ENCODE measurements around the gene FBXL16. TPM values are rescaled to one million over a fixed set of nuclear protein-coding genes. Genes with fewer than 3 reads are reported as not detected.

FBXL16 gene
- total and polyA plus RNA-seq, 2 of the 13 experiments (the other 11 are each of a cell fraction or from before 2014, with no cell fraction given), result 0.22 to 2.0 TPM

DNA sequence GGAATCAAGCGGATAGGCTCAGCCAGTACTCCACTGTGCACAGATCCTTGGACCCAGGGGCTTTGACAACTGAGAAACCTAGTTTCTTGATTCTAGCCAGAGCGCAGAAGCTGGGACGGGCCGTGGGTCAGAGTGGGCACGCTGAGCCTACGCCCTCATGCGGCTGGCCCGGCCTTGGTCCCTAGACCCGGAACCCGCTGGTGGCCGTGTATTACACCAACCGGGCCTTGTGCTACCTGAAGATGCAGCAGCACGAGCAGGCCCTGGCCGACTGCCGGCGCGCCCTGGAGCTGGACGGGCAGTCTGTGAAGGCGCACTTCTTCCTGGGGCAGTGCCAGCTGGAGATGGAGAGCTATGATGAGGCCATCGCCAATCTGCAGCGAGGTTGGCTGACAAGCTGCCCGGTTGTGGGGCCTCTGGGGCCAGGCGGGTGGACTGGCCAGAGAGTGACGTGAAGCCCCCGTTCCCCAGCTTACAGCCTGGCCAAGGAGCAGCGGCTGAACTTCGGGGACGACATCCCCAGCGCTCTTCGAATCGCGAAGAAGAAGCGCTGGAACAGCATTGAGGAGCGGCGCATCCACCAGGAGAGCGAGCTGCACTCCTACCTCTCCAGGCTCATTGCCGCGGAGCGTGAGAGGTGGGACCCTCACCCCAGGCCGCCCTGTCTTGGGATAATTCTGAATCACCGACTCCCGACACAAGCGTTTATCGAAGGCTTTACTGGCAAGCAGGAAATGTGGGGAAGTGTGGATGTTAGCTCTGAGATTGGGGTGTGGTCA is 24.4 kb downstream of the FBXL16 start (continued):
- TF ChIP-seq, protein P1, sequence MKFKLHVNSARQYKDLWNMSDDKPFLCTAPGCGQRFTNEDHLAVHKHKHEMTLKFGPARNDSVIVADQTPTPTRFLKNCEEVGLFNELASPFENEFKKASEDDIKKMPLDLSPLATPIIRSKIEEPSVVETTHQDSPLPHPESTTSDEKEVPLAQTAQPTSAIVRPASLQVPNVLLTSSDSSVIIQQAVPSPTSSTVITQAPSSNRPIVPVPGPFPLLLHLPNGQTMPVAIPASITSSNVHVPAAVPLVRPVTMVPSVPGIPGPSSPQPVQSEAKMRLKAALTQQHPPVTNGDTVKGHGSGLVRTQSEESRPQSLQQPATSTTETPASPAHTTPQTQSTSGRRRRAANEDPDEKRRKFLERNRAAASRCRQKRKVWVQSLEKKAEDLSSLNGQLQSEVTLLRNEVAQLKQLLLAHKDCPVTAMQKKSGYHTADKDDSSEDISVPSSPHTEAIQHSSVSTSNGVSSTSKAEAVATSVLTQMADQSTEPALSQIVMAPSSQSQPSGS (CRISPR knock-in tag; IDR thresholded peaks at IDR 0.05), result no peak
- TF ChIP-seq NCOA2 (CRISPR knock-in tag; IDR thresholded peaks at IDR 0.05) (no peak), ZNF678 (CRISPR knock-in tag; IDR thresholded peaks at IDR 0.05) (no peak), FOXK2 (IDR thresholded peaks at IDR 0.05) (no peak), SMARCE1 (IDR thresholded peaks at IDR 0.05; ENCODE audit: borderline replicate concordance) (no peak), MED13 (CRISPR knock-in tag; IDR thresholded peaks at IDR 0.05) (no peak), SSRP1 (CRISPR knock-in tag; IDR thresholded peaks at IDR 0.05) (no peak), ZNF572 (CRISPR knock-in tag; IDR thresholded peaks at IDR 0.05) (no peak), ATAD3A (CRISPR knock-in tag; IDR thresholded peaks at IDR 0.05) (no peak), NR2F1 (CRISPR knock-in tag; IDR thresholded peaks at IDR 0.05) (no peak), CAMTA2 (CRISPR knock-in tag; IDR thresholded peaks at IDR 0.05; ENCODE audit: borderline replicate concordance) (no peak), ZFP36 (IDR thresholded peaks at IDR 0.05; ENCODE audit: borderline replicate concordance, low read depth, low read length, partially characterized antibody) (no peak), HIVEP1 (CRISPR knock-in tag; IDR thresholded peaks at IDR 0.05) (no peak), ZNF350 (CRISPR knock-in tag; IDR thresholded peaks at IDR 0.05; ENCODE audit: borderline replicate concordance, low read depth) (no peak; the same call in 1 of the 2 replicates), ATF7 (IDR thresholded peaks at IDR 0.05) (no peak), ATF7 (CRISPR knock-in tag; IDR thresholded peaks at IDR 0.05) (no peak), MAFF (IDR thresholded peaks at IDR 0.05; ENCODE audit: low read depth, low read length) (no peak), MAF1 (CRISPR knock-in tag; IDR thresholded peaks at IDR 0.05; ENCODE audit: borderline replicate concordance) (no peak)
- TF ChIP-seq, protein P2, sequence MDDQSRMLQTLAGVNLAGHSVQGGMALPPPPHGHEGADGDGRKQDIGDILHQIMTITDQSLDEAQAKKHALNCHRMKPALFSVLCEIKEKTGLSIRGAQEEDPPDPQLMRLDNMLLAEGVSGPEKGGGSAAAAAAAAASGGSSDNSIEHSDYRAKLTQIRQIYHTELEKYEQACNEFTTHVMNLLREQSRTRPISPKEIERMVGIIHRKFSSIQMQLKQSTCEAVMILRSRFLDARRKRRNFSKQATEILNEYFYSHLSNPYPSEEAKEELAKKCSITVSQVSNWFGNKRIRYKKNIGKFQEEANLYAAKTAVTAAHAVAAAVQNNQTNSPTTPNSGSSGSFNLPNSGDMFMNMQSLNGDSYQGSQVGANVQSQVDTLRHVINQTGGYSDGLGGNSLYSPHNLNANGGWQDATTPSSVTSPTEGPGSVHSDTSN (CRISPR knock-in tag; IDR thresholded peaks at IDR 0.05; ENCODE audit: borderline replicate concordance), result no peak
- TF ChIP-seq, protein P3, sequence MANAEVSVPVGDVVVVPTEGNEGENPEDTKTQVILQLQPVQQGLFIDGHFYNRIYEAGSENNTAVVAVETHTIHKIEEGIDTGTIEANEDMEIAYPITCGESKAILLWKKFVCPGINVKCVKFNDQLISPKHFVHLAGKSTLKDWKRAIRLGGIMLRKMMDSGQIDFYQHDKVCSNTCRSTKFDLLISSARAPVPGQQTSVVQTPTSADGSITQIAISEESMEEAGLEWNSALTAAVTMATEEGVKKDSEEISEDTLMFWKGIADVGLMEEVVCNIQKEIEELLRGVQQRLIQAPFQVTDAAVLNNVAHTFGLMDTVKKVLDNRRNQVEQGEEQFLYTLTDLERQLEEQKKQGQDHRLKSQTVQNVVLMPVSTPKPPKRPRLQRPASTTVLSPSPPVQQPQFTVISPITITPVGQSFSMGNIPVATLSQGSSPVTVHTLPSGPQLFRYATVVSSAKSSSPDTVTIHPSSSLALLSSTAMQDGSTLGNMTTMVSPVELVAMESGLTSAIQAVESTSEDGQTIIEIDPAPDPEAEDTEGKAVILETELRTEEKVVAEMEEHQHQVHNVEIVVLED (CRISPR knock-in tag; IDR thresholded peaks at IDR 0.05; ENCODE audit: borderline replicate concordance), result no peak
- TF ChIP-seq, protein P4, sequence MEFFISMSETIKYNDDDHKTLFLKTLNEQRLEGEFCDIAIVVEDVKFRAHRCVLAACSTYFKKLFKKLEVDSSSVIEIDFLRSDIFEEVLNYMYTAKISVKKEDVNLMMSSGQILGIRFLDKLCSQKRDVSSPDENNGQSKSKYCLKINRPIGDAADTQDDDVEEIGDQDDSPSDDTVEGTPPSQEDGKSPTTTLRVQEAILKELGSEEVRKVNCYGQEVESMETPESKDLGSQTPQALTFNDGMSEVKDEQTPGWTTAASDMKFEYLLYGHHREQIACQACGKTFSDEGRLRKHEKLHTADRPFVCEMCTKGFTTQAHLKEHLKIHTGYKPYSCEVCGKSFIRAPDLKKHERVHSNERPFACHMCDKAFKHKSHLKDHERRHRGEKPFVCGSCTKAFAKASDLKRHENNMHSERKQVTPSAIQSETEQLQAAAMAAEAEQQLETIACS (CRISPR knock-in tag; IDR thresholded peaks at IDR 0.05), result no peak
- TF ChIP-seq, protein P5, sequence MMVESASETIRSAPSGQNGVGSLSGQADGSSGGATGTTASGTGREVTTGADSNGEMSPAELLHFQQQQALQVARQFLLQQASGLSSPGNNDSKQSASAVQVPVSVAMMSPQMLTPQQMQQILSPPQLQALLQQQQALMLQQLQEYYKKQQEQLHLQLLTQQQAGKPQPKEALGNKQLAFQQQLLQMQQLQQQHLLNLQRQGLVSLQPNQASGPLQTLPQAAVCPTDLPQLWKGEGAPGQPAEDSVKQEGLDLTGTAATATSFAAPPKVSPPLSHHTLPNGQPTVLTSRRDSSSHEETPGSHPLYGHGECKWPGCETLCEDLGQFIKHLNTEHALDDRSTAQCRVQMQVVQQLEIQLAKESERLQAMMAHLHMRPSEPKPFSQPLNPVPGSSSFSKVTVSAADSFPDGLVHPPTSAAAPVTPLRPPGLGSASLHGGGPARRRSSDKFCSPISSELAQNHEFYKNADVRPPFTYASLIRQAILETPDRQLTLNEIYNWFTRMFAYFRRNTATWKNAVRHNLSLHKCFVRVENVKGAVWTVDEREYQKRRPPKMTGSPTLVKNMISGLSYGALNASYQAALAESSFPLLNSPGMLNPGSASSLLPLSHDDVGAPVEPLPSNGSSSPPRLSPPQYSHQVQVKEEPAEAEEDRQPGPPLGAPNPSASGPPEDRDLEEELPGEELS (CRISPR knock-in tag; IDR thresholded peaks at IDR 0.05), result no peak
